Activated CD4-positive, CD25-positive, alpha-beta regulatory T cell treated with anti-CD3 and anti-CD28 coated beads, Interleukin-2, amount 50 U/mL, for 16 hours (primary cell): ENCODE results near the gene MUC5B.
"Not testable (repeated sequence)": the region's sequence is repeated elsewhere in the genome, so short reads cannot be mapped to it uniquely, and the experiment has no call there.

Experiments used
- DNase-seq: peaks from one replicate; pipeline ENCODE4 v3.0.0-alpha.2; 2020; ENCODE audit warnings: low read depth, low spot score

The MUC5B gene

GRCh38 chr11:1266976-1267375 lies 44.1 kb downstream of the MUC5B start:
- not testable (repeated sequence) for DNase-seq

- DNase-seq, result no peak
Measured at GRCh38 chr11:1267441-1268100, 44.7 kb downstream of the MUC5B start.

- no peak for DNase-seq
Measured at GRCh38 chr11:1269957-1270356, 47.1 kb downstream of the MUC5B start.

GRCh38 chr11:1270476-1270875 lies 47.6 kb downstream of the MUC5B start:
- no peak for DNase-seq

- no peak for DNase-seq
Measured at GRCh38 chr11:1271002-1271401, 48.1 kb downstream of the MUC5B start.

- DNase-seq, result no peak
Measured at GRCh38 chr11:1271406-1271805, 48.5 kb downstream of the MUC5B start.

- no peak for DNase-seq
Measured at GRCh38 chr11:1271927-1272326, 49.1 kb downstream of the MUC5B start.

GRCh38 chr11:1272531-1272930 lies 49.7 kb downstream of the MUC5B start:
- DNase-seq, result no peak

GRCh38 chr11:1274501-1274900 lies 51.6 kb downstream of the MUC5B start:
- no peak for DNase-seq

- DNase-seq, result no peak
Measured at GRCh38 chr11:1275021-1275420, 52.2 kb downstream of the MUC5B start.

- no peak for DNase-seq
Measured at GRCh38 chr11:1276041-1276790, 53.4 kb downstream of the MUC5B start.

GRCh38 chr11:1276866-1277615 lies 54.2 kb downstream of the MUC5B start:
- DNase-seq, result no peak

GRCh38 chr11:1277936-1278512 lies 55.2 kb downstream of the MUC5B start:
- DNase-seq, result no peak

- no peak for DNase-seq
Measured at GRCh38 chr11:1278766-1279673, 56.2 kb downstream of the MUC5B start.

- DNase-seq, result no peak
Measured at GRCh38 chr11:1279674-1280055, 56.8 kb downstream of the MUC5B start.

- DNase-seq, result no peak
Measured at GRCh38 chr11:1280116-1281035, 57.5 kb downstream of the MUC5B start.

GRCh38 chr11:1281326-1281973 lies 58.6 kb downstream of the MUC5B start:
- DNase-seq, result no peak

GRCh38 chr11:1281974-1282365 lies 59.1 kb downstream of the MUC5B start:
- no peak for DNase-seq

- no peak for DNase-seq
Measured at GRCh38 chr11:1283091-1283511, 60.2 kb downstream of the MUC5B start.

- no peak for DNase-seq
Measured at GRCh38 chr11:1283906-1284305, 61.0 kb downstream of the MUC5B start.
